ENCODE results near the gene ADPRHL1. TPM values are rescaled to one million over a fixed set of nuclear protein-coding genes. Genes with fewer than 3 reads are reported as not detected.

ADPRHL1 gene
- polyA plus RNA-seq, 3 donors, result 0.15 to 0.52 (median 0.27) TPM

GRCh38 chr13:113429608-113429985, 23.7 kb downstream of the ADPRHL1 start:
- Mint-ChIP-seq H3K4me1 (no peaks in the 10 kb centered on the region), H3K4me3 (no peak overlapping the region), H3K9me3 (peaks cover 0 to 4% (median 0%) of the 10 kb centered on the region in 7 donors), H3K27me3 (ENCODE audit: low read depth in 3 of 3) (peaks cover 0 to 5% (median 0%) of the 10 kb centered on the region in 3 donors), H3K27ac (no peak overlapping the region), H3K36me3 (peaks cover 0 to 2% of the 10 kb centered on the region in 2 donors)
- Histone ChIP-seq H3K4me1 (ENCODE audit: control insufficient read depth in 1 of 2, insufficient read depth in 2 of 2, low read length in 2 of 2) (no peaks in the 10 kb centered on the region), H4K20me1 (ENCODE audit: insufficient read depth, low read length) (no peaks in the 10 kb centered on the region), H2AFZ (ENCODE audit: insufficient read depth, low read depth, low read length, poor library complexity, severe bottlenecking) (no peak overlapping the region), H3K4me3 (replicated peaks in 1 of 3; ENCODE audit: low read depth in 2 of 3, low read length in 3 of 3) (no peak overlapping the region), H3K4me2 (replicated peaks; ENCODE audit: extremely low read depth, low read length, poor library complexity, severe bottlenecking) (no peak overlapping the region), H3K36me3 (replicated peaks in 1 of 2; ENCODE audit: control insufficient read depth in 1 of 2, insufficient read depth in 2 of 2, low read length in 2 of 2) (no peaks in the 10 kb centered on the region), H3K9ac (ENCODE audit: insufficient read depth, low read length, poor library complexity, severe bottlenecking) (no peak overlapping the region), H3K79me2 (ENCODE audit: insufficient read depth, low read length) (no peaks in the 10 kb centered on the region), H3K27me3 (ENCODE audit: control insufficient read depth in 2 of 2, insufficient read depth in 2 of 2, low read length in 2 of 2) (no peaks in the 10 kb centered on the region), H3K9me3 (replicated peaks in 1 of 2; ENCODE audit: control insufficient read depth in 1 of 2, insufficient read depth in 1 of 2, low read length in 2 of 2) (no peaks in the 10 kb centered on the region), H3K27ac (ENCODE audit: low read depth in 1 of 2, low read length in 2 of 2) (no peak overlapping the region)
- TF ChIP-seq, protein P1, sequence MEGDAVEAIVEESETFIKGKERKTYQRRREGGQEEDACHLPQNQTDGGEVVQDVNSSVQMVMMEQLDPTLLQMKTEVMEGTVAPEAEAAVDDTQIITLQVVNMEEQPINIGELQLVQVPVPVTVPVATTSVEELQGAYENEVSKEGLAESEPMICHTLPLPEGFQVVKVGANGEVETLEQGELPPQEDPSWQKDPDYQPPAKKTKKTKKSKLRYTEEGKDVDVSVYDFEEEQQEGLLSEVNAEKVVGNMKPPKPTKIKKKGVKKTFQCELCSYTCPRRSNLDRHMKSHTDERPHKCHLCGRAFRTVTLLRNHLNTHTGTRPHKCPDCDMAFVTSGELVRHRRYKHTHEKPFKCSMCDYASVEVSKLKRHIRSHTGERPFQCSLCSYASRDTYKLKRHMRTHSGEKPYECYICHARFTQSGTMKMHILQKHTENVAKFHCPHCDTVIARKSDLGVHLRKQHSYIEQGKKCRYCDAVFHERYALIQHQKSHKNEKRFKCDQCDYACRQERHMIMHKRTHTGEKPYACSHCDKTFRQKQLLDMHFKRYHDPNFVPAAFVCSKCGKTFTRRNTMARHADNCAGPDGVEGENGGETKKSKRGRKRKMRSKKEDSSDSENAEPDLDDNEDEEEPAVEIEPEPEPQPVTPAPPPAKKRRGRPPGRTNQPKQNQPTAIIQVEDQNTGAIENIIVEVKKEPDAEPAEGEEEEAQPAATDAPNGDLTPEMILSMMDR (IDR thresholded peaks at IDR 0.05), result no peak
- intact Hi-C loops (cut with micrococcal nuclease), result no loop called here
- DNase-seq, result no peak
- WGBS (ENCODE audit: insufficient coverage), result 80% methylated on average over 15 of the region's 16 CpGs

- Histone ChIP-seq H3K9me3 (replicated peaks in 1 of 2; ENCODE audit: control insufficient read depth in 1 of 2, insufficient read depth in 1 of 2, low read length in 2 of 2) (no peaks in the 10 kb centered on the region), H3K9ac (ENCODE audit: insufficient read depth, low read length, poor library complexity, severe bottlenecking) (no peak overlapping the region), H3K4me1 (ENCODE audit: control insufficient read depth in 1 of 2, insufficient read depth in 2 of 2, low read length in 2 of 2) (no peaks in the 10 kb centered on the region), H2AFZ (ENCODE audit: insufficient read depth, low read depth, low read length, poor library complexity, severe bottlenecking) (no peak overlapping the region), H4K20me1 (ENCODE audit: insufficient read depth, low read length) (no peaks in the 10 kb centered on the region), H3K79me2 (ENCODE audit: insufficient read depth, low read length) (no peaks in the 10 kb centered on the region), H3K36me3 (replicated peaks in 1 of 2; ENCODE audit: control insufficient read depth in 1 of 2, insufficient read depth in 2 of 2, low read length in 2 of 2) (no peaks in the 10 kb centered on the region), H3K27me3 (ENCODE audit: control insufficient read depth in 2 of 2, insufficient read depth in 2 of 2, low read length in 2 of 2) (no peaks in the 10 kb centered on the region), H3K4me2 (replicated peaks; ENCODE audit: extremely low read depth, low read length, poor library complexity, severe bottlenecking) (no peak overlapping the region), H3K4me3 (replicated peaks in 1 of 3; ENCODE audit: low read depth in 2 of 3, low read length in 3 of 3) (no peak overlapping the region), H3K27ac (ENCODE audit: low read depth in 1 of 2, low read length in 2 of 2) (no peak overlapping the region)
- 96% methylated on average over 39 of the region's 45 CpGs for WGBS (ENCODE audit: insufficient coverage)
- peaks cover 0 to 4% (median 0%) of the 10 kb centered on the region in 7 donors for H3K9me3 Mint-ChIP-seq
- TF ChIP-seq, protein P1 (IDR thresholded peaks at IDR 0.05), result no peak
- no peak overlapping the region for H3K4me3 Mint-ChIP-seq
- DNase-seq, result no peak
- H3K27ac Mint-ChIP-seq, result no peak overlapping the region
- no peaks in the 10 kb centered on the region for H3K4me1 Mint-ChIP-seq
- H3K27me3 Mint-ChIP-seq (ENCODE audit: low read depth in 3 of 3), result peaks cover 0 to 5% (median 0%) of the 10 kb centered on the region in 3 donors
- intact Hi-C loops (cut with micrococcal nuclease), result no loop called here
- peaks cover 0 to 2% of the 10 kb centered on the region in 2 donors for H3K36me3 Mint-ChIP-seq
Observed at GRCh38 chr13:113428871-113429607, 24.2 kb downstream of the ADPRHL1 start.

Measured in CD14-positive monocyte (primary cell).